Activated naive CD4-positive, alpha-beta T cell treated with anti-CD3 and anti-CD28 coated beads, Interleukin-2, amount 50 U/mL, for 16 hours (primary cell): Measurements from ENCODE around the gene CACNA1C.

ENCODE experiments used
- DNase-seq: peaks from one replicate; pipeline ENCODE4 v3.0.0-alpha.2; 2020

The CACNA1C gene

GRCh38 chr12:2541631-2542204 is 488.9 kb downstream of the CACNA1C start:
- DNase-seq, result no peak

DNA sequence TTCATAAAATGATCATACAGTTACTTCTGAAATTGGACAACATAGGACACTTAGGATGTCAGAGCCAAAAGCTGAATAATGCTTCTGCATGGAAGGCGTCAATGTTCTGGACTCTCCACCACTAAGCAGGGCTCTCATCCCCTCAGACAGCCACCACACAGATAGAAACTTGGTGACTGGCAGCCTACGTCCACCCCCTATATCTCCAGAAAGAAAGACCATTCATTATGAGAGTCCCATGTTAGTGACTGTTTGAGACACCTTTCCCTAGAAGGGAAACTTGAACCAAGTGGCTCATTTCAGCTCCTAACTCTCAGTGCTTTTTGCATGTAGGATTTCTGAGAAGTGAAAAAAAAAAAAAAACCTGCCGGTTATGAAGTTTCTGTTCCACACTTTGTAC is 491.0 kb downstream of the CACNA1C start:
- DNase-seq, result no peak

GRCh38 chr12:2544230-2544629 is 491.4 kb downstream of the CACNA1C start:
- DNase-seq, result no peak

DNA sequence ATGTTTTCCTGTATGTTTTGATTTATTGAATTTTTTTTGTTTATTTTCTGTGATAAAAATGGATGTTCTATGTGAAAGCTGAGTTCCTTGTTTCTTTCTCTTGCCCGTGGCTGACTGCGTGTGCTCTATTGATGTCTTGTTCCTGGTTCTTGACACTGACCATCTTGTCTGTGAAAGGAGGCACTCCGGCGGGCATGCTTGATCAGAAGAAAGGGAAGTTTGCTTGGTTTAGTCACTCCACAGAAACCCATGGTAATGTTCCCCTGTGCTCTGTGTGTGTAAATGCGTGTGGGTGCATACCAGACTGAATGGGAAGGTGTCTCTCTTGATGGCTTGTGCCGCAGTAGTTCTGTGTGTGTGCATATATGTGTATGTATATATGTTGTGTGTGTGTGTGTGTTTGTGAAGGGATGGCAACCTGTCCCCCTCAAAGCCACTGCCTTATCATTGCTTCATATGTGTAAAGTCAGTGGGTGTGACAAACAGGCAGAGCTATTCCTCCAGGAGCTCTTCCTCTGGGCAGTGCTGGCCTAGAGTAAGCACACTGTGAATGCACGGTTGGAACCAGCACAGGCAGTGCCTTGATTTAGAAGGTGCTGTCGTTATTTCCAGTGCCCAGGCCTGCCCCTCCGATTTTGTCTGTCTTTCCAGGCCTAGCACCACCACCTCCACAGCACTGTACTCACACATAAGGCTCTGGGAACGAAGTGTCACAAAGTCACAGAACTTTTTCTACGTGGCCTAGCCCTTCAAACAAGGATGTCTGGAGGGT is 494.7 kb downstream of the CACNA1C start:
- DNase-seq, result no peak

- DNase-seq, result no peak
Measured at GRCh38 chr12:2548081-2548480, 495.3 kb downstream of the CACNA1C start.

DNA sequence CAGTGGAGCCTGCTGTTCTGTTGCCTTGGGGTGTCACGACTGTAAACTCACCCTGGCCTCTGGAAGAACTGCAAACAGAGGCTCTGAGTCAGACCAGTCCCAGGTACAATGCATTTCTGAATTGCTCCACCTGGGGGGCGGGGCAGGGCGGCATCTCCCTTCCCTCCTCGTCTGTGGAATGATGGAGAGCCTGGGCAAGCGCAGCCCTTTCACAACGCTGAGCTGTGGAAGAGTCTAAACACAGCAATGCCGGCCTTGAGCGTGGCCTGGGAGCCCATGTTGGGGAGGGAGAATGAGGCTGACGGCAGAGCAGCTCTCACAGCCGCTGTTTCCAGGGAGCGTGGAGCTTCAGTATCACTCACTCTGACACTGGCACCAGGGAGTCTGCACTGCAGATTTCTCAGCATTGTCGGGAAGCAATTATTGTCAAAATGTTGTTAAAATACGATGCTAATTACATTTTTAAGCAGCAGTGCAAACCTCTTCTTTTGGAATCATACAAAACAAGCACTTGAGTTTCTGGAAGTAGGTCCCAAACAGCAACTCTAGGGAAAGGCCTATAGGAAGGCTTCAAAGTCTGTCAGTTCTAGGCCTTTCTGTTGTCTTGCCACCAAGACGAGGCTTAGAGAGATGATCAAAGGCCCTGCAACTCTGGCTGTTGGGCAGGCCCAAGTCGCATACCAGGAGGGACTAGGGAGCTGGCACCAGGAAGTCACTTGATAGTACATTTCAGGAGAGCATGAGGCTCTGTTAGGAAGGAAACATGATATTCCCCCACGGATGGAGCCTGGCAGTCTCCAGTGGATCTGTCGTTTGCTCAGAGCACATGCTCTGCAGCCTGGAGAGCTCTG is 498.0 kb downstream of the CACNA1C start:
- no peak for DNase-seq

DNA sequence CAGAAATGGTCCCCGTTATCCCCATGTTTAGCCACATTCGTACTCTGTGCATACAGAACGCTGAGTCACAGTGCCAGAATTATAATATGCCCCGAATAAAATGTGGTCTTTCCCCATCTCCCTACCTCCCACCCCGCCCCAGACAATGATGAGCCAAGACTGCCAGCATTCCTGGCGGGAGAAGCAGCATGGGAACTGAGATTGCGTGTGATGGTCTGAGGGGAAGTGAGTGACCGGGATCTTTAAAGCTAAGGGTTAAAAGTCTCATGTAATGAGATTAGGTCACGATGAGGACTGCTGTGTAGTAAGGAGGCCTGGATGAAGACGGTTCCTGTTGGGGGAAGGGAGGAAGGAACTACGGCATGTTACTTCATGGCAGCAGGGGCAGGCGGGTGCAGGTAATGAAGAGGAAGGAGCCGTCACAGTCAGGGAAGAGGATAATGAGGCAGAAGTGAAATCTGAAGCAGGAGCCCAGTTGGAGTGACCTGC is 498.7 kb downstream of the CACNA1C start:
- no peak for DNase-seq

DNA sequence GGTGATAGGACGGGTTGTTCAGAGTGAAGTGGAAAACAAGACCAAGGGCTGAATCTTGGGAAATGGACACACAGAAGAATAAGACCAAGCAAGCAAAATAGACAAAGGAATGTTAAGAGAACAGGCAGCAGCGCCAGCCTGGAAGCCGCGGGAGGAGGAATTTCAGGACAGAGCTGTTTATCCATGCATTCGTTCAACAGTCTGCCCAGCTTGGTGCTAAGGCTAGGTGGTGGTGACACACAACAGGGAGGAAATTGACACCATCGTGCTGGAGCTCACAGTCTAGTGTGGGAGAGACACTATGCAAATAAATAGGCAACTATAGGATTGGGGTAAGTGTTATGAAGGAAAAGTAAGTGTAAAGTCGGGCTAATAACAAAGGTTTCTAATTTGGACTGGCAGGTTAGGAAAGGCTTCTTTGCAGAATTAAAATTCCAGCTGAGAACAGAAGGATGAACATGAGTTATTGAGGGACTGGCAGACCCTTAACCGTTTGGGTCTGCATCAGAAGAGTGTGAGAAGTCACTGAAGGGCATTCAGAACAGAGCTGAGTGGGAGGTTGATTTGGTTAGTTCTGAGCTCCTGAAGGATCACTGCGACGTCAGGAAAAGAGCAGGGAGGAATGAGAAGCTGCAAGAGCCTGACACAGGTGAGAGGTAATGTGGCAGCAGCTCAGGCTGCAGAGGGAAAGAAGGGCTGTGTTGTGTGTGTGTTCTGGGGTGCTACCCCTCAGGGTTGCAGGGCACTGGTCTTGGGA is 499.4 kb downstream of the CACNA1C start:
- no peak for DNase-seq

- DNase-seq, result no peak
Measured at GRCh38 chr12:2553388-2554126, 500.8 kb downstream of the CACNA1C start.

GRCh38 chr12:2555487-2556082 is 502.8 kb downstream of the CACNA1C start:
- DNase-seq, result no peak

DNA sequence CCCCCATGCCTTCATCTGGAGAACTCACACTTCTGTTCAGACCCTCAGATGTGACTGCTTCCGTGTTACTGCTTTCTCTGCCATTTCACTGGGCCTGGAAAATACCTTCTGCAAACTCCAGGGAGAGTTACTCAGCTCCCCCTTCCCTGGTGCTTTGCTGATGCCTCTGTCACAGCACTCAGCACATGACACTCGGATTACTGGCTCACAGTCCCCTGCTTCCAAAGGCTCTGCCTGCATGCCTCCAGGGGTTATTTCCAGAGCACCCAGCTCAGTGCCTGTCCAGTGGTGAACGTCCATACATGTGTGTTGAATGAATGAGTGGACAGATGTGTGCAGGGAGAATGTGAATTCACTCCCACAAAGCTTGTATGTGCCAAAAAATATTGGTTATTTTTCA is 504.8 kb downstream of the CACNA1C start:
- DNase-seq, result no peak

DNA sequence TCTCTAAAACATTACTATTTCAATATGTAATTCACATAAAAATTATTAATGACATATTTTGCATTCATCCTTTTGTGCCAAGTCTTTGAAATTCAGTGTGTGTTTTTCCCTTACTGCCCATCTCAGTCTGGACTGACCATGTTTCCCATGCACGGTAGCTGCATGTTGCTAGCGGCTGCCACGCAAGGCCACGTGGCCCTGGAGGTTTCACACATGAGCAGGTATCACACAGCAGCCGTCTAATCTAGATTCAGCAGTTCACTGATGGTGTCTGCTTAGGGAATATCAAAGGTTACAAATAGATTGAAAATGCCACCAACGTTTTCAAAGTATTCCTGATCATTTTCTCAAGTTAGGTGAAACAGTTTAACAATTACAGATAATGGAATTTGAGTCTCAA is 507.1 kb downstream of the CACNA1C start:
- no peak for DNase-seq

DNA sequence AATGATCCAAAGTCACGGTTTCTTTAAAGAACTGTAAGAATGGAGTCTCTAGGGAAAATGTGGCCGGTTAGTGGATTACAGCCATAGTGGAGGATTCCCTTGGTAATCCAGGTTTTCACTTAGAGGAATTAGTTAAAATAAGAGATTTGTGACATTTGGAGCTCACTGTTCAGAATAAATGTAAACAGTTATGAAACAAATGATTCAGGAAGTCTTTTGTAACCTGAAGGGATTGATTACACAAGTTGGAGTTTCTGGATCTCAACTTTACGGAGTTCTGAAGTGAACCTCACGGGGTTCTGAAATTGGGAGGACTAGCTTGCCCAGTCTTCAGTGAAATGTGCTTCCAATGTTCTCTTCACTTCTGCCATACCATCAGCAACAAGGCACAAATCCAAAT is 507.6 kb downstream of the CACNA1C start:
- DNase-seq, result no peak

DNA sequence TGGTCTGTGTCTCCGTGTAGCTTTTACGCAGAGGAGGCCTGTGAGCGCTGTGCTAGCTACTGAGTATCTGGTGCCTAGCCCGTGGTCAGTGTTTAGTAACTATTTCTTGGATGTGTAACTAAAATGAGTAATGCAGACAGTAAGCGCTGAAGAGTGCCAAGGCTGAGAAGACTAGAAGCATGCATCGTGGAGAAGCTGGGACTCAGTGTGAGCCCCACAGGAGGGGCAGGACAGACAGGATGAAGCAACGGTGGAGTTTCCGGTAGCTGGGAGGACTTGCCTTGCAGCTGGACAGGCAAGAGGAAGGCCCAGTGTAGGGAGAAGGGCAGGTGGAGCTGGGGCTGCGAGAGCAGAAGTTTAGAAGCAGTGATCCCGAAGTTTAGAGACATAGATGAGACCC is 508.6 kb downstream of the CACNA1C start:
- no peak for DNase-seq

DNA sequence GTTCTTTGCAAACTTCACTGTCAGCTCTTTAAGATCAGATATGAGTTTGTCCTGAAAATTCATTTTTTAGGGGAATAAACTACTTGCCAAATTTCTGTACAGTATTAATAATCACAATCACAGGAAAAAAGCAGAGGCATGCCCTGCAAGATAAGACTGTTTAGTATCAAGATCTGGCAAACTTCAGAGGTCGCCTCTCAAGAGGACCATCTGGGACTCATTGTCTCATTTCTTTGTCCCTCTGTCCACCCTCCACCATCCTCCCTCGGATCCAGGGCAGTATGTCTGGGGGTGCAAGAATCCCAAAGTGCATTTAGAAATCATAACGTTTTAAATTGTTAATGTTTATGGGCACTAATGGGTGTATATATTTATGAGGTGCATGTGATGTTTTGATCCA is 509.6 kb downstream of the CACNA1C start:
- no peak for DNase-seq

DNA sequence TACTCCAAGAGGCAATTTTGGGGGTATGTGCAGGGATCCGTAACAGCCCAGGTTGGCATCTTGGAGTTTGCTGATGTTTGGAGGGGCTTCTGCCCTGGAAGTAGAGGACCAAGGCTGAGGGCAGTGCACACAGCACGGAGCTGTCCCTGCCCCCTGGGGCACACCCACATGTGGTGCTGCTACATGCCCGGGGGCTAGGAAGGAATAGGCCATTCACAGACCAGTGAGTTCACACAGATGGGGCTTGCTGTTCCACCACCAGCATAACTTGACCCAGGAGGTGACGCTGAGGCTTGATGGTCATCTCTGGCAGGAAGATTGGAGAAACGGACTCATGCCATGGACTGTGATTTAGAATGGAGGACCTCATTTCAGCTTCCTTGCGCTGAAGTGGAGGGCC is 510.9 kb downstream of the CACNA1C start:
- DNase-seq, result no peak

GRCh38 chr12:2566161-2566560 is 513.4 kb downstream of the CACNA1C start:
- no peak for DNase-seq

- DNase-seq, result no peak
Measured at GRCh38 chr12:2567711-2568110, 514.9 kb downstream of the CACNA1C start.

DNA sequence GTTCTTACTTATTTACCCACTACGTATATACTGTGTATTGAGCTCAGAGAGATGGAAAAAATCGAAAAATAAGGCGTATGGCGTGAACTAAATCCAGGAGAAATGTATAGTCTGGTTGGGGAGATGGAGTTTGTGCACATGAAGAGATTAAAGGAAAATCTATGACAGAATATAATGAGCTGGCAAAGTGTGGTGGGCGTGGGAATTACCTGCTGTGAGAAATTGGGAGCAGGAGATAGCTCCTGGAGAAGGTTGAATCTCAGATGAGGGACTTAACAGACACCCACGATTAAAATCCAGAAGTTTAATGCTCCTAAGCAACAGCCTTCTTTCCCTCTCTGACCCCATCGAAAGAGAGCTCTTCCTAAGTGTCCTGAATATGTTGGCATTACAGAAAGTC is 517.8 kb downstream of the CACNA1C start:
- DNase-seq, result no peak

GRCh38 chr12:2574355-2574935 is 521.7 kb downstream of the CACNA1C start:
- DNase-seq, result no peak

- DNase-seq, result no peak
Measured at GRCh38 chr12:2575245-2575644, 522.5 kb downstream of the CACNA1C start.
